Measurements from ENCODE around the gene DENND1B. TPM values are rescaled to one million over a fixed set of nuclear protein-coding genes. Genes with fewer than 3 reads are reported as not detected.

The DENND1B gene
- total RNA-seq, 1 donor from 2014 or later, result 5.9 TPM

DNA sequence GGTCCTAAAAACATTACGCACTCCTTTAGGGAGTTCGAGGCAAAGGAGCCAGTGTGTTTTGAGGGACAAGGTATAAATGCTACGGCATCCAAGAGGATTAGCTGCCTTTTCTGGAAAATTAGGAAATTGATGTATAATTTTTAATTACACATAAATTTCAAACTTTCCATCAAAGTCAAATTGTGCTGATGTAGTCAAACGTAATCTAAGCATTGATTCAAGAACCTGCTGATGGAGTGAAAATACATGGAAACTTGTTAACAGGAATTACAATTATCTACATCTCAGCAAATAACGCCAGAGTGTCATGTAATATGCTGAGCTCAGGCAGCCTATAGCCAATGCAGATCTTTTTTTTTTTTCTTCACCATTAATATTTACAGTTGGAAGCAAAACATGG, 312.7 kb downstream of the DENND1B start:
- TF ChIP-seq, protein P1, sequence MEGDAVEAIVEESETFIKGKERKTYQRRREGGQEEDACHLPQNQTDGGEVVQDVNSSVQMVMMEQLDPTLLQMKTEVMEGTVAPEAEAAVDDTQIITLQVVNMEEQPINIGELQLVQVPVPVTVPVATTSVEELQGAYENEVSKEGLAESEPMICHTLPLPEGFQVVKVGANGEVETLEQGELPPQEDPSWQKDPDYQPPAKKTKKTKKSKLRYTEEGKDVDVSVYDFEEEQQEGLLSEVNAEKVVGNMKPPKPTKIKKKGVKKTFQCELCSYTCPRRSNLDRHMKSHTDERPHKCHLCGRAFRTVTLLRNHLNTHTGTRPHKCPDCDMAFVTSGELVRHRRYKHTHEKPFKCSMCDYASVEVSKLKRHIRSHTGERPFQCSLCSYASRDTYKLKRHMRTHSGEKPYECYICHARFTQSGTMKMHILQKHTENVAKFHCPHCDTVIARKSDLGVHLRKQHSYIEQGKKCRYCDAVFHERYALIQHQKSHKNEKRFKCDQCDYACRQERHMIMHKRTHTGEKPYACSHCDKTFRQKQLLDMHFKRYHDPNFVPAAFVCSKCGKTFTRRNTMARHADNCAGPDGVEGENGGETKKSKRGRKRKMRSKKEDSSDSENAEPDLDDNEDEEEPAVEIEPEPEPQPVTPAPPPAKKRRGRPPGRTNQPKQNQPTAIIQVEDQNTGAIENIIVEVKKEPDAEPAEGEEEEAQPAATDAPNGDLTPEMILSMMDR (conservative IDR thresholded peaks at IDR 0.05; ENCODE audit: low read depth, low read length), result no peak

More for the DNA sequence above, 312.7 kb downstream of the DENND1B start:
- DNase-seq (ENCODE audit: low read depth), result no peak
- H3K4me3 ChIP-seq (ENCODE audit: low read depth, low read length), result no peak overlapping the region

Other genes starting within 250 kb of the DENND1B start
- 0.40 and 6.7 TPM in 2 replicates for gene C1orf53, start 127.2 kb upstream of the DENND1B start, total RNA-seq
- gene LHX9, start 141.9 kb upstream of the DENND1B start, total RNA-seq, result not detected in 2 replicates